GM18517 (cell line): ENCODE results near the gene MMP24.
"Not testable (repeated sequence)": the region's sequence is repeated elsewhere in the genome, so short reads cannot be mapped to it uniquely, and the experiment has no call there.

Source experiments
- ATAC-seq: cut with Tn5 transposase; IDR thresholded peaks from one replicate; pipeline ENCODE4 v1.9.1; 2021; ENCODE audit warnings: mild to moderate bottlenecking, moderate library complexity; ENCODE audit not compliant: unreplicated experiment

Gene MMP24

GRCh38 chr20:35216541-35216940, 9.9 kb upstream of the MMP24 start:
- no peak for ATAC-seq

DNA sequence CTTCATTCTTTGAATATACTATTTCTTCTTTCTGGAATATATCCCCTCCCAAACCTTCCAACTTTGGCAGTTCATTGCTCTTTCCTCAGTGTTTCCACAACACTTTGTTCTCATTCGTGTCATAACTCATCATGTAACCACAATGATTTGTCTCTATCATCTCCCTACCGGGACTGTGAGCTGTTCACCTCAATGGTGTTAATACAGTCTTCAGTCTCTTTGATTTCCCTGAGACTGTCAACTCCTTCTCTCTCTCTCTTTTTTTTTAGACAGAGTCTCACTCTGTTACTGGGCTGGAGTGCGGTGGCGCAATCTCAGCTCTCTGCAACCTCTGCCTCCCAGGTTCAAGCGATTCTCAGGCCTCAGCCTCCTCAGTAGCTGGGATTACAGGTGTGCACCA, 2.5 kb upstream of the MMP24 start:
- ATAC-seq, result no peak

- no peak for ATAC-seq
Observed at GRCh38 chr20:35224536-35224935, 2.0 kb upstream of the MMP24 start.

GRCh38 chr20:35225319-35226125, 968 bp upstream of the MMP24 start:
- no peak for ATAC-seq

DNA sequence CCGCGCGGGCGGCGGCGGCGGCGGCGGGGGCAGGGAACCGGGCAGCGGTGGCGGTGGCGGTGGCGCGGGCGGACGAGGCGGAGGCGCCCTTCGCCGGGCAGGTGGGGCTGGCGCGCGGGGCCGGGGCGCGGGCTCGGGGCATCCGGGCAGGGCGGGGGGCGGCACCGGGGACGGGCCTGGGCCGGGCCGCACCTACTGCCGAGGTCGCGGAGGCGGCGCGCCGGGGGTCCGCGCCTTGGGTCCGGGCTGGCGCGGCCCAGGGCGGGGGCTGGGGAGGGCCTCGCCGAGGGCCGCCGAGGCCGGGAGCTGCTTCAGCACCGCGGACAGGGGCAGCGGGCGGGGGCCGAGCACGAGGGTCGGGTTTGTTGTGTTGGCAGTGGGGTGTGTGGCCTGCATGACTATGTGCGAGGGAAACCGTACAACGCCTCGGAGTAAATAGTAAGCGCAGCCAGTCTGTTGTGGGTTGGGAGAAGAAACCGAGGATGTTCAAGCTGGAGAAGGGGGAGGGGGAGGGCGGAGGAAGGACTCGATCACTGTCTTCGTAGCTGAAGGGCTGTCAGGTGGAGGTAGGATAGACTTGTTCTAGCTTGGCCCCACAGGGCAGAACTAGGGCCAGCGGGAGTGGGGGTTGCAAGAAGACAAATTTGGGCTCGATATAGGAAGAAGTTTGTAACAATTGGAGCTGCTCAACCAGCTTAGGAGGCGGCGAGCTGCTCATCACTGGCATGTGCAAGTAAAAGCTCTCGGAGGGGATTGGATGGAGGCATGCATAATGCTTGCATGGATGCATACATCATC, 593 bp downstream of the MMP24 start:
- no peak for ATAC-seq

DNA sequence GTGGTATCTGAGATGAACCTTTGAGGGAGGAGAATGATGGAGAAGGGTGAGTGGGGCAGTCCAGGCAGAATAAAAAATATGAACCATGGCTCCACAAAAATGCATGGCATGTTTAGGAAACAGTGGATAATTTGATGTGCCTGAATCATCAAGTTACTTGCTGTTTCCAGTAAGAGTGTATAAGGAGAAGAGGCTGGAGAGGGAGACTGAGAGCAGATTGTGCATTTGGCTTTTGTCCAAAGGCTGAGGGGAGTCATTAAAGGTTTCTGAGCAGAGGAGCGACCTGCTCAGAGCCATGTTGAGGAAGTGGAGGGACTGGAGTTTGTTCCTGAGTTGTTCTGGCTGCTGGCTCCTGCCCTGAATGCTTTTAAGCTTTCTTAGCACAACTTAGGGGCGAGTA, 6.1 kb downstream of the MMP24 start:
- ATAC-seq, result no peak

GRCh38 chr20:35235881-35236280, 9.4 kb downstream of the MMP24 start:
- no peak for ATAC-seq

DNA sequence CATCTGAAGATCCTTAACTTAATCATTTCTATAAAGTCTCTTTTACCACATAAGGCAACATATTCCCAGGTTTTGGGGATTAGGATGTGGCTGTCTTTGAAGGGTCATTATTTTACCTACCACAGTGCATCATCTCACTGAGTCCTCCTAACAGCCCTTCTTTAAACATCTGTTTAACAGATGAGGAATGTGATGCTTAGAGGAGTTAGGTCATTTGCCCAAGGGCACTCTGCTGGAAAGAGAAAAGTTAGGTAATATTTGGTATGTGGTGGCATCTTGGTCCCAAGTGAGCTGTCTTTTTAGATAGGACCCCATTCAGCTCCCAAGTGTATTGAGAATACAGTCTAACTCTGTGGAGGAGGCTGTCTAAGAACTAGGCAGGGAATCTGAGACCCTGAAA, 11.0 kb downstream of the MMP24 start:
- ATAC-seq, result no peak

DNA sequence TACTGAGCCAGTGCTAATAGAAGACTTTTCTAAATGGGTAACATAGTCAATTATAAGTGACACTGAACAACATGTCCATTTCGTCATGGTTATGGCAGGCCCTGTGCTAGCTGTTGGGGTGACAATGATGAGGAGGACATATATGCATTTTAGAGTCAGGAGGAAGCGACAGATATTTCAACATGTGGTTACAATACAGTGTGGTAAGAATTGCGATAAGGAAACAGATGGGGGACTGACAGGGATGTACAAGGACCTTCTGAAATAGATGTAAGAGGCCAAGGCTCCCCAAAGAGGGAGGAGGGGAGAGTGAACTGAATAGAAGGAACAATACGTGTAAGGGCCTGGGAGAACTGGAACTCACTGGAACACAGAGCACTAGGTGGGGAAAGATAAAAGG, 11.7 kb downstream of the MMP24 start:
- no peak for ATAC-seq

DNA sequence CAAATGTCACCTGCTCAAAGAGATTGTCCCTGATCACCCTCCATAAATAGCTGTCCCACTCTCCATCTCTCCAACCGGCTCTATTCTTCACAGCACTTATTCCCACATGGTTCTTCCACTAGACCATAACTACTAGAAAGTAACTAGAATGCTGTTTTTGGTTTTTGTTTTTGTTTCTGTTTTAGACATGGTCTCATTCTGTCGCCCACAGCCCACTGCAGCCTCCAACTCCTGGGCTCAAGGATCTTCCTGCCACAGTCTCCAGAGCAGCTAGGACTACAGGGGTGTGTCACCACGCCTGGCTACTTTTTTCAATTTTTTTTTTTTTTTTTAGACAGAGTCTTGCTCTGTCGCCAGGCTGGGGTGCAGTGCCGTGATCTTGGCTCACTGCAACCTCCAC, 12.2 kb downstream of the MMP24 start:
- ATAC-seq, result no peak

- no peak for ATAC-seq
Observed at GRCh38 chr20:35240083-35240810, 13.8 kb downstream of the MMP24 start.

- no peak for ATAC-seq
Observed at GRCh38 chr20:35240811-35241293, 14.4 kb downstream of the MMP24 start.

- no peak for ATAC-seq
Observed at GRCh38 chr20:35243317-35243716, 16.8 kb downstream of the MMP24 start.

DNA sequence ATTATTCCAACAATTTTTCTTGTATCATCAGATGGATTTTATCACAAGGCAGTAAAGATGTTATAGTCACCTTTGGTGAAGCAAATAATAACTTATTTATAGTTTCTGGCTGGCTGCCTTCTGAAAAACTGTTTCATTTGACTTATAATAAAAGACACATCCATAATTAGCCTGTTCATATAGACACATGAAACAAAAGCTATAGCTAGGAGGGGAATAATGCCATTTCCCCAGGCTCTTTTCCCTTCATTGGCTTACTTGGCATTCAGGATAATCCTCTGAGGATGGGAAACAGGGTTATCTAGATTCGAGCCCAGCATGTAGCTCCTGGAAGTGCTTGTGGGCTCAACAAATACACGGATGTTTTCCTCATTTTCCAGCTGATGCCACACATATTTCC, 17.5 kb downstream of the MMP24 start:
- ATAC-seq, result no peak

GRCh38 chr20:35246723-35247122, 20.2 kb downstream of the MMP24 start:
- no peak for ATAC-seq

GRCh38 chr20:35248641-35249475, 22.4 kb downstream of the MMP24 start:
- no peak for ATAC-seq

DNA sequence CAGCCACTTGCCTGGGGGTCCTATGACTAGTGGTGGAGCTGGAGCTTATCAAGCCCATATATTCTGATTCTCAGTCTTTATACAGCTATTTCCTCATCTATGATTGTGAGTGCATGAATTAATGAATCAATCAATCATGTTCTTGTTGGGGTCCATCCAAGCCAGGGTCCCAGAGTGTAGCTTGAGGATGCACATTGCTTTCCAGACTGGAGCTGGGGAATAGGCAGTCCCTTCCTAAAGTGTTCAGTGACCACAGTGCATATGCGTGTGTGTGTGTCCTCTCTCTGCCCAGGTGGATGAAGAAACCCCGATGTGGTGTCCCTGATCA, 25.1 kb downstream of the MMP24 start:
- no peak for ATAC-seq

- ATAC-seq, result peak; percentile 61
Observed at GRCh38 chr20:35252037-35252461, 25.6 kb downstream of the MMP24 start.

- not testable (repeated sequence) for ATAC-seq
Observed at GRCh38 chr20:35252598-35252997, 26.1 kb downstream of the MMP24 start.

DNA sequence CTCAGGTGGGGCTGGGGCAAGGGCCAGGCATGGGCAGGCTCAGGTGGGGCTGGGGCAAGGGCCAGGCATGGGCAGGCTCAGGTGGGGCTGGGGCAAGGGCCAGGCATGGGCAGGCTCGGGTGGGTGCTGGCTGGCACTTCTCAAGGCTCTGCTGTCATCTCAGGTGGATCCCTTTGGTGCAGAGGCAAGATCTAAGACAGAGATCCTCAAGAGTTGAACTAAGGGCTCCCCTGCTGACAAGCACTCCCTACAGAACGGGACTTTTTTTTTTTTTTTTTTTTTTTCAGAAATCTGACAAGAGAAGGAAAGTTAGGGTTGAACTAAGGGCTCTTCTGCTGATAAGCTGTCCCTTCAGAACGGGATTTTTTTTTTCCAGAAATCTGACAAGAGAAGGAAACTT, 26.5 kb downstream of the MMP24 start:
- no peak for ATAC-seq
